Heart left ventricle (tissue), 16 donors: ENCODE results near the gene ZNF594. TPM values are rescaled to one million over a fixed set of nuclear protein-coding genes. Genes with fewer than 3 reads are reported as not detected.
"Not testable (repeated sequence)": the region's sequence is repeated elsewhere in the genome, so short reads cannot be mapped to it uniquely, and the experiment has no call there.

Experiments used
- ATAC-seq, 4 donors: fragments of 200-7000 bp; cut with Tn5 transposase; one replicate each; pipeline ENCODE4 v1.9.1; 2020 to 2022; ENCODE audit warnings: moderate library complexity in 4 of 4, mild to moderate bottlenecking in 3 of 4, moderate number of reproducible peaks in 1 of 4
- DNase-seq, 5 donors: peaks; one replicate each; pipeline ENCODE4 v3.0.0-alpha.2; 2020
- H3K27ac ChIP-seq, 12 donors: fragments of 200-600 bp; sonication (generic) in 4 of 12; one replicate each; pipeline versions ENCODE4 v1.5.0 to v1.8.0; 2016 to 2022; ENCODE audit warnings: mild to moderate bottlenecking in 2 of 12
- H3K27me3 ChIP-seq, 9 donors: fragments of 200-600 bp; sonication (generic) in 2 of 9; one replicate each; pipeline versions ENCODE4 v1.5.1 to v1.8.0; 2016 to 2022; ENCODE audit warnings: mild to moderate bottlenecking in 3 of 9
- H3K36me3 ChIP-seq, 9 donors: fragments of 200-600 bp; sonication (generic) in 2 of 9; one replicate each; pipeline versions ENCODE4 v1.5.0 to v1.8.0; 2018 to 2022; ENCODE audit warnings: mild to moderate bottlenecking in 2 of 9
- H3K4me1 ChIP-seq, 12 donors: fragments of 200-600 bp; sonication (generic) in 4 of 12; one replicate each; pipeline versions ENCODE4 v1.5.0 to v1.8.0; 2016 to 2022; ENCODE audit warnings: mild to moderate bottlenecking in 3 of 12
- H3K4me3 ChIP-seq, 12 donors: fragments of 200-600 bp; sonication (generic) in 4 of 12; one replicate each; pipeline versions ENCODE4 v1.5.0 to v1.8.0; 2017 to 2022; ENCODE audit warnings: mild to moderate bottlenecking in 9 of 12, moderate library complexity in 4 of 12
- H3K9me3 ChIP-seq, 12 donors: fragments of 200-600 bp; sonication (generic) in 4 of 12; one replicate each; pipeline versions ENCODE4 v1.5.0 to v1.8.0; 2016 to 2022; ENCODE audit warnings: mild to moderate bottlenecking in 1 of 12
- CTCF ChIP-seq, 12 donors: fragments of 200-600 bp; sonication (generic) in 4 of 12; IDR thresholded peaks; one replicate each; pipeline versions ENCODE4 v1.5.0 to v1.8.0; 2018 to 2022; ENCODE audit warnings: antibody characterized with exemption in 12 of 12, mild to moderate bottlenecking in 5 of 12
- POLR2A ChIP-seq, 2 donors: fragments of 450-650 bp; IDR thresholded peaks; one replicate each; pipeline ENCODE4 v1.6.1; 2017; ENCODE audit warnings: antibody characterized with exemption in 2 of 2, mild to moderate bottlenecking in 2 of 2, moderate library complexity in 2 of 2
- WGBS, 4 donors: extraction: QIAGEN DNeasy Blood & Tissue Kit in 2 of 4; methylation state at CpG; one replicate each; pipeline versions ENCODE4 v1.1.5 to v1.1.7; 2013 to 2018; 5-methylcytosine and 5-hydroxymethylcytosine counted together
- intact Hi-C, 10 donors: fragments of 100-400 bp; cut with DNase I; formaldehyde crosslinking; loops; one replicate each; pipeline versions ENCODE4 v1.11.1 to v1.14.2; 2022
- polyA plus RNA-seq, 2 donors: library from polyadenylated mRNA; stranded (reverse); fragments of 200-250 nt; gene quantifications; one replicate each; pipeline ENCODE4 v1.2.3, GENCODE V29; 2013
- total RNA-seq, 9 donors: library from RNA; depleted of rRNA in 2 of 9; stranded (reverse); fragments of >200 nt in 2 of 9; fragmentation: NEBNext Ultra II Directional in 3 of 9; extraction: Animal tissue kit (Norgen Biotek cat#: 25700) in 3 of 9; gene quantifications; one replicate each; pipeline versions ENCODE4 v1.1.0 to v1.2.4, GENCODE V29; 2016 to 2023
- donor health status: ischemic (EF 13 %, LVEDD 7.1; RV severe dilation, severe dysfunction).
- donor health status: healthy with polysubstance abuse.
- donor health status: DM: no; HTN: yes; CAD: no.
- donor health status: DM: no; HTN: no; CAD: no.
- donor health status: ischemic (EF 25% LVEDD 6.9; RV normal size, moderate dysfunction).
- donor health status: ischemic (EF 25% LVEDD 5.7; RV mildly dilated, moderate dysfunction).
- donor health status: healthy.
- donor health status: DM: yes; HTN: yes; CAD: no.
- donor health status: ischemic (EF 35%, LVEDD 5.7; RV mildly dilated, moderate dysfunction).
- donor health status: nonischemic (EF 11% LVEDD 7.7; RV severe dilation, severe dysfunction).
- donor health status: DM: yes; HTN: yes; CAD: no.
- donor health status: PGD.
- donor health status: ischemic (EF 29% LVEDD 5.4; RV normal size, mild dysfunction).
- donor health status: nonischemic (EF 23%, LVEDD 6.1; RV moderate dilation, normal function).

Gene ZNF594
- total and polyA plus RNA-seq, 11 donors, result 3.2 to 9.3 (median 5.8) TPM

GRCh38 chr17:5138616-5139457 lies 52.8 kb downstream of the ZNF594 start:
- H3K27me3 ChIP-seq, result no peaks in the 10 kb centered on the region
- ATAC-seq, result no peak
- no peak for DNase-seq
- no peak overlapping the region for H3K4me3 ChIP-seq
- no peak for TF ChIP-seq POLR2A (IDR thresholded peaks at IDR 0.05)
- TF ChIP-seq CTCF (IDR thresholded peaks at IDR 0.05), result no peak
- no peak overlapping the region for H3K27ac ChIP-seq
- H3K4me1 ChIP-seq, result no peaks in the 10 kb centered on the region
- no peaks in the 10 kb centered on the region for H3K9me3 ChIP-seq
- intact Hi-C loops, result no loop called here
- 84 to 90% (median 87%) methylated on average over 18 to 24 of the region's 24 CpGs for WGBS, 4 donors
- H3K36me3 ChIP-seq, result no peaks in the 10 kb centered on the region

- intact Hi-C loops, ATAC-seq: not testable (repeated sequence)
- whole genome bisulfite sequencing, 4 donors, result 92 to 96% (median 94%) methylated on average over 9 of the region's 9 CpGs
These were observed 53.5 kb downstream of the ZNF594 start for GRCh38 chr17:5138198-5138544.

GRCh38 chr17:5137511-5138197 lies 54.0 kb downstream of the ZNF594 start:
- intact Hi-C loops, H3K36me3 ChIP-seq, DNase-seq, H3K27ac ChIP-seq, H3K4me1 ChIP-seq, H3K4me3 ChIP-seq, H3K27me3 ChIP-seq, H3K9me3 ChIP-seq, ATAC-seq: not testable (repeated sequence)
- WGBS, 4 donors, result 81 to 97% (median 88%) methylated on average over 11 to 15 of the region's 15 CpGs

More at GRCh38 chr17:5138198-5138544, 53.5 kb downstream of the ZNF594 start:
- not testable (repeated sequence) for H3K36me3 ChIP-seq, DNase-seq, H3K4me3 ChIP-seq, H3K27me3 ChIP-seq, H3K27ac ChIP-seq, H3K9me3 ChIP-seq, H3K4me1 ChIP-seq

- H3K4me1 ChIP-seq, intact Hi-C loops, DNase-seq, H3K36me3 ChIP-seq, H3K4me3 ChIP-seq, ATAC-seq, H3K9me3 ChIP-seq, H3K27ac ChIP-seq, H3K27me3 ChIP-seq: not testable (repeated sequence)
- WGBS, 4 donors, result 85 to 90% (median 87%) methylated on average over 8 to 14 of the region's 14 CpGs
These were observed 54.9 kb downstream of the ZNF594 start for GRCh38 chr17:5136580-5137412.

GRCh38 chr17:5135726-5136579 lies 55.7 kb downstream of the ZNF594 start:
- no peaks in the 10 kb centered on the region for H3K36me3 ChIP-seq
- H3K4me3 ChIP-seq, result no peak overlapping the region
- no peaks in the 10 kb centered on the region for H3K4me1 ChIP-seq
- TF ChIP-seq POLR2A (IDR thresholded peaks at IDR 0.05), result no peak
- no peak for TF ChIP-seq CTCF (IDR thresholded peaks at IDR 0.05)
- H3K27ac ChIP-seq, result no peak overlapping the region
- WGBS, 4 donors, result 86 to 89% (median 87%) methylated on average over 10 to 14 of the region's 14 CpGs
- intact Hi-C loops, result no loop called here
- no peak for ATAC-seq
- no peak for DNase-seq
- H3K27me3 ChIP-seq, result no peaks in the 10 kb centered on the region
- H3K9me3 ChIP-seq, result no peaks in the 10 kb centered on the region

- H3K27me3 ChIP-seq, ATAC-seq, DNase-seq, H3K27ac ChIP-seq, H3K4me3 ChIP-seq, H3K4me1 ChIP-seq, H3K9me3 ChIP-seq, intact Hi-C loops, H3K36me3 ChIP-seq: not testable (repeated sequence)
- WGBS, 4 donors, result 79 to 84% (median 80%) methylated on average over 8 of the region's 8 CpGs
These were observed 56.4 kb downstream of the ZNF594 start for GRCh38 chr17:5135131-5135712.

- DNase-seq, H3K27ac ChIP-seq, ATAC-seq, H3K27me3 ChIP-seq, intact Hi-C loops, H3K36me3 ChIP-seq, H3K4me3 ChIP-seq, H3K9me3 ChIP-seq, H3K4me1 ChIP-seq: not testable (repeated sequence)
- WGBS, 4 donors, result 83 to 90% (median 88%) methylated on average over 11 of the region's 11 CpGs
These were observed 57.1 kb downstream of the ZNF594 start for GRCh38 chr17:5134571-5134970.
